Brain microvascular endothelial cell (primary cell): ENCODE measurements around the gene C20orf141.

Experiments used
- DNase-seq: peaks from one replicate; pipeline ENCODE4 v3.0.0-alpha.2; 2020
- H3K27ac ChIP-seq: fragments of 250-450 bp; sonication (Bioruptor Pico); 2 replicates; pipeline ENCODE4 v1.5.1; 2020; ENCODE audit warnings: mild to moderate bottlenecking, moderate library complexity
- H3K27me3 ChIP-seq: fragments of 250-450 bp; sonication (Bioruptor Pico); replicated peaks from 2 replicates; pipeline ENCODE4 v1.5.1; 2020; ENCODE audit warnings: mild to moderate bottlenecking
- H3K36me3 ChIP-seq: fragments of 250-450 bp; sonication (Bioruptor Pico); replicated peaks from 2 replicates; pipeline ENCODE4 v1.5.1; 2020; ENCODE audit warnings: mild to moderate bottlenecking
- H3K4me3 ChIP-seq: 2 replicates; pipeline ENCODE4 v1.5.1; 2011; ENCODE audit warnings: low read depth, mild to moderate bottlenecking, control low read depth, low read length, moderate library complexity
- in situ Hi-C: cut with HindIII; loops from 2 replicates; pipeline ENCODE4 v1.10.0; 2017; ENCODE audit warnings: low sequenced_read_pairs, low pct_ligation_motif_present
- TF ChIP-seq, protein P1 (sequence below): IDR thresholded peaks from 2 replicates; pipeline ENCODE4 v1.5.1; 2011; ENCODE audit warnings: low read depth, mild to moderate bottlenecking, moderate library complexity, low read length, control low read depth, inconsistent platforms; ENCODE audit errors: missing control alignments

The C20orf141 gene

DNA sequence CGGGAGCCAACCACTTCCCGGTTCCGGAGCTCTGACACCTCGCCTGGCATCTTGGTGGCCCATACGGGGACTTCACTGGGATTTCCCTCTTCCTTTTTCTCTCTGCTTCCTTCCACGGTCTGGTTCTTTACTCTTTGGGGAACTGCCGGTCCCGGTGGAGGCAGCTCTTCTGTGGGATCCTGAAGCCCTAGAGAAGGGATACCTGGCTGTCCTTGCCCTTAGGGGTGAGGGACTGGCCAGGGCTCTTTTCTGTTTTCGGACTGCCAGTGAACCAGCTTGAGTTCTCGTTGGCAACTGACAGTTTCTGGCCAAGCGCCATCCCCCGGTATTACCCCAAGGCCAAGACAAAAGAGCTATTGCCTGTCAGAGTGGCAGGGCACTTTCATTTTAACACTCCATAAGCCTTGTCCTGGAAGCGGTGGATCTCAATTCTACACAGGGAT is 13.5 kb upstream of the C20orf141 start:
- in situ Hi-C loops: no loop called here
- Histone ChIP-seq H3K4me3 (no peak overlapping the region), H3K27ac (no peak overlapping the region), H3K36me3 (no peaks in the 10 kb centered on the region), H3K27me3 (peaks cover 57% of the 10 kb centered on the region)
- no peak for DNase-seq
- TF ChIP-seq, protein P1, sequence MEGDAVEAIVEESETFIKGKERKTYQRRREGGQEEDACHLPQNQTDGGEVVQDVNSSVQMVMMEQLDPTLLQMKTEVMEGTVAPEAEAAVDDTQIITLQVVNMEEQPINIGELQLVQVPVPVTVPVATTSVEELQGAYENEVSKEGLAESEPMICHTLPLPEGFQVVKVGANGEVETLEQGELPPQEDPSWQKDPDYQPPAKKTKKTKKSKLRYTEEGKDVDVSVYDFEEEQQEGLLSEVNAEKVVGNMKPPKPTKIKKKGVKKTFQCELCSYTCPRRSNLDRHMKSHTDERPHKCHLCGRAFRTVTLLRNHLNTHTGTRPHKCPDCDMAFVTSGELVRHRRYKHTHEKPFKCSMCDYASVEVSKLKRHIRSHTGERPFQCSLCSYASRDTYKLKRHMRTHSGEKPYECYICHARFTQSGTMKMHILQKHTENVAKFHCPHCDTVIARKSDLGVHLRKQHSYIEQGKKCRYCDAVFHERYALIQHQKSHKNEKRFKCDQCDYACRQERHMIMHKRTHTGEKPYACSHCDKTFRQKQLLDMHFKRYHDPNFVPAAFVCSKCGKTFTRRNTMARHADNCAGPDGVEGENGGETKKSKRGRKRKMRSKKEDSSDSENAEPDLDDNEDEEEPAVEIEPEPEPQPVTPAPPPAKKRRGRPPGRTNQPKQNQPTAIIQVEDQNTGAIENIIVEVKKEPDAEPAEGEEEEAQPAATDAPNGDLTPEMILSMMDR: no peak

DNA sequence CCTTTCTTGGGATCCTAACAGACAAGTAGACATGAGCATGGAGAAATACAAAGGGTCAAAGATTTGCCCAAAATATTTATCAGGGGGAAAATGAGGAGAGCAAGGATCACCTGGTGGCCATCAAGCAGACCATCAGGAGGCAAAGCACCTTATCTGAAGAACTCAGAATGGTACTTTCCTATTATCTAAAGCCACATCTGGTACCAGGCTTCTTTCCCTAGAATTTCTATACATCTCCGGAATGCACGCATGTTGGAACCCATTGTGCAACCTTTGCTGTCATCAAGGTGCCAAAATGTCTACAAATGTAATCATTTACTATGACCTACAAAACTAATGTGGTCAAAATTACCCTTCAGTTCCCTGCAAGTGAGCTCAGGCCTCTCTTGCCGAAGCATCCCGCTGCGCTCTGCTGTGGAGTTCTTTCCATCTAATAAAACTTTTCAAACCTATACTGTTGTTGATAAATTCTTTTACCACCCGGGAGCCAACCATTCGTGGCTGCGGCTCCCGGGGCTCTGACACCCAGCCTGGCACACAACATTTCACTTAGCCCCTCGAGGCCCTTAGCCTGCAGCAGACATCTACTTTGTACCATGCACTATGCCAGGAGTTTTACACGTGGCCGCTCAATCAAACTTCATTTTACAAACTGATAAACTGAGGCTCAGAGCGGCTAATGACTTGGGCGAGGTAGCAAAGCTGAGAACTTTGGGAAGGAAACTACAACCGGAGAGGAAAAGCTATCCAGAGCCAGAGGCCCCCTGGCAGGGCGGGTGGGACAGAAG is 10.6 kb upstream of the C20orf141 start:
- Histone ChIP-seq H3K27me3 (peaks cover 66% of the 10 kb centered on the region), H3K4me3 (no peak overlapping the region), H3K36me3 (no peaks in the 10 kb centered on the region), H3K27ac (no peak overlapping the region)
- in situ Hi-C loops: no loop called here
- DNase-seq: no peak
- TF ChIP-seq, protein P1: no peak

DNA sequence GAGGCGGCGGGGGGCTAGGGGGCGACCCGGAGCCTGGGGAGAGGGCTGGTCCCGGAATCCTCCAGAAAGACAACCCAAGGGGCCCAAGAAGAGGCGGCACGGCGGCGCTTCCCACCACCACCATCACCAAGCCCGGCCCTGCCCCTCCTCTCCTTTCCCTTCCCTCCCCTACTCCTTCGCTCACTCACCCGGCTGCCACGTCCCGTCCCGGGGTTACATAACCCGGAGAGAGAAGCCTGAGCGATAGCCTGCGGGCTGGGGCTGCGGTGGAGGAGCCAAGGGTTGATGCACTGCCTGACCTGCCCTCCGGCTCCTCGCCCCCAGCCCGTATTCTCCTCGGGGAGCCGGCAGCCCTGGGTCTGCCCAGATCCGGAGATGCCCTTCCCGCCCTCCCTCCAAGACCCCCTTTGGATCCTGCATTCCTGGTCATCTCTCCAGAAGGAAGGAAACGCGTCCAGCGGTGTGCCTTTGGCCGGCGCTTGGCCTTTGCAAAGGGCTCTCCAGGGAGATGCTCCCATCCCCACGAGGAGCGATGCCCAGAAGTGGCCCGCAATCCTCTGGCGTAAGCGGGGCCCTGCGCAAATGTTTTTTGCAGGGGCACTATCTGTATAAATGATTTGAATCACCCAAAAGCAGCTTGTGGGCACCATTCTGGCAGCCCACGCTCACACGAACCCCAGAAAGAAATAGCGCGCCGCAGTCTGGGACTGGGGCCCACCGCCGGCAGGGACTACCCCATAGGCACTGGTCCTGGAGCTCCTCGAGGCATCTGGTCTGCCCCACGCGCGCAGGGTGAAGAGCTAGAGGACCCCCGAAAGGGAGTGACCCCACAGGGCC is 9.7 kb upstream of the C20orf141 start:
- H3K27me3 ChIP-seq: peaks cover 59% of the 10 kb centered on the region
- no peak overlapping the region for H3K27ac ChIP-seq
- DNase-seq: no peak
- in situ Hi-C loops: no loop called here
- H3K36me3 ChIP-seq: no peaks in the 10 kb centered on the region
- no peak overlapping the region for H3K4me3 ChIP-seq
- TF ChIP-seq, protein P1: no peak

DNA sequence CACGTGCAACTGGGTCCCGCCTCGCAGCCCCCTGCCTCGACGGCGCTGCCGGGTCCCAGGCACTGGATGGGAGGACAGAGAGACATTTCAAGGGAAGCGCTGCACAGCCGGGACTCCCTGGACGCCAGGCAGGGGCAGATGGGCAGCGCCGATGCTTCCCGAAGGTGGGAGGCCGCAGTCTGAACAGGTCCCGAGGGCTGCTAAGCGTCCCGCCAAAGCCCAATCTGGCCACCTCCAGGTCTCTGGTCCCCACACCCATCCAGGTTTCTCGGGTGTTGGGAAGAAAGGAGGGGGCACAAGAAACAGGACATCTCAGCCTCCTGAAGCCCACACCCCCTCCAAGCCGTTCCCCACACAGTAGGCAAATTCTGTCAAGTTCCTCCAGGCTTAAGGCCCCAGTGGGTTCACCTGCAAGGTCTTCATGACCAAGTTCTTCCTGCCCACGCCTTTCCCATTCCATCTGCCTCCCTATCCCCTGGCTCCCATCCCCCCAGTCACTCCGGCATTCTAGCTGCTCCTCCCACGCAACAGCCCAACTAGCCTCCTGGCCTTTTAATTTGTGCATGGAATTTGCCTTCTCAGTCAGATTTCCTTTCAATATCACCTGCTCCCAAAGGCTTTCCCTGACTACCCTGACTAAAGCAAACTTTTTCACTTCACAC is 9.0 kb upstream of the C20orf141 start:
- in situ Hi-C loops: no loop called here
- H3K4me3 ChIP-seq: no peak overlapping the region
- TF ChIP-seq, protein P1: no peak
- peaks cover 53% of the 10 kb centered on the region for H3K27me3 ChIP-seq
- H3K27ac ChIP-seq: no peak overlapping the region
- no peak for DNase-seq
- H3K36me3 ChIP-seq: no peaks in the 10 kb centered on the region

DNA sequence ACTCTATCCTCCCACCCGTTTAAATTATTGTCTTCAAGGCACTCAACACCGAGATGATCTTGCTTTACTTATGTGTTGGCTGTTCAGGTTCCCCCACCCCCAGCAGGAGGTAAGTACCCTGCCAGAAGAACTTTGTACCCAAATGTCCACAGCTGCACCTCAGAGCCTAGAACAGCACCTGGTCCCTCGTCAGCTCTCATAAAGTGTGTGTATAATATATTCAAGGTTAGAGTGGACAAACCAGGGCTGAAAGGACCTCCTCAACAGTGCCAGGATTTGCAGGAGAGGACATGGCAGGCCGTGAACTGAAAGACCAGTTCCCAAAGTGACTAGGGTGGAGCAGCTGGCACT is 8.5 kb upstream of the C20orf141 start:
- Histone ChIP-seq H3K27ac (no peak overlapping the region), H3K4me3 (no peak overlapping the region), H3K27me3 (peaks cover 48% of the 10 kb centered on the region), H3K36me3 (no peaks in the 10 kb centered on the region)
- in situ Hi-C loops: no loop called here
- no peak for DNase-seq
- TF ChIP-seq, protein P1: no peak
